GM10248 (cell line): ENCODE measurements around the gene TMPRSS2.

Experiments used
- CTCF ChIA-PET: fragments of 300-600 bp; sonication (Branson Sonifier 250); formaldehyde crosslinking; extraction: SDS; loops from one replicate; lab custom pipeline; 2021; ENCODE audit warnings: antibody characterized with exemption; lab: Yijun Ruan, JAX
- POLR2A ChIA-PET: fragments of 350-650 bp; sonication (Branson Sonifier 250); formaldehyde crosslinking; extraction: SDS; loops from one replicate; lab custom pipeline; 2020; ENCODE audit warnings: antibody characterized with exemption; lab: Yijun Ruan, JAX
- DNase-seq: peaks from one replicate; pipeline ENCODE4 v3.0.0; 2012; ENCODE audit errors: extremely low spot score
- CTCF ChIP-seq: IDR thresholded peaks from 2 replicates; pipeline ENCODE4 v1.5.1; 2012; ENCODE audit warnings: mild to moderate bottlenecking, low read depth; ENCODE audit errors: extremely low read depth, missing control alignments, control extremely low read depth

TMPRSS2 gene

GRCh38 chr21:41542727-41543126 lies 34.8 kb upstream of the TMPRSS2 start:
- DNase-seq: no peak
- TF ChIP-seq CTCF: no peak
- ChIA-PET CTCF (no interaction called here), POLR2A (no interaction called here)

GRCh38 chr21:41537356-41537755 lies 29.4 kb upstream of the TMPRSS2 start:
- no peak for DNase-seq
- CTCF ChIA-PET: interaction anchor here (1.3 to 1.8 kb wide), 5 partner anchors 8 to 15 kb away, joined by 3 to 7 read pairs (median 3); no protein-coding TSS in a partner anchor
- POLR2A ChIA-PET: no interaction called here
- no peak for TF ChIP-seq CTCF

- ChIA-PET CTCF (interaction anchor here (1.3 to 1.5 kb wide), 4 partner anchors 10 to 16 kb away, joined by 3 read pairs; no protein-coding TSS in a partner anchor), POLR2A (no interaction called here)
- no peak for DNase-seq
- TF ChIP-seq CTCF: no peak
These were observed 28.8 kb upstream of the TMPRSS2 start for GRCh38 chr21:41536827-41537103.

- no peak for TF ChIP-seq CTCF
- DNase-seq: no peak
These were observed 28.3 kb upstream of the TMPRSS2 start for GRCh38 chr21:41536076-41536826.

GRCh38 chr21:41530366-41530765 lies 22.4 kb upstream of the TMPRSS2 start:
- TF ChIP-seq CTCF: no peak
- ChIA-PET CTCF (interaction anchor here (1.8 kb wide), 1 partner anchor 10 kb away, joined by 4 read pairs; no protein-coding TSS in a partner anchor), POLR2A (no interaction called here)

More at GRCh38 chr21:41536076-41536826, 28.3 kb upstream of the TMPRSS2 start:
- ChIA-PET POLR2A (no interaction called here), CTCF (interaction anchor here (1.3 to 1.5 kb wide), 2 partner anchors 10 to 16 kb away, joined by 3 read pairs; no protein-coding TSS in a partner anchor)

GRCh38 chr21:41529769-41530168 lies 21.8 kb upstream of the TMPRSS2 start:
- TF ChIP-seq CTCF: no peak
- no peak for DNase-seq
- POLR2A ChIA-PET: no interaction called here
- CTCF ChIA-PET: interaction anchor here (1.8 kb wide), 1 partner anchor 10 kb away, joined by 4 read pairs; no protein-coding TSS in a partner anchor

More at GRCh38 chr21:41530366-41530765, 22.4 kb upstream of the TMPRSS2 start:
- no peak for DNase-seq
